Upper lobe of right lung (tissue), 1 donor: ENCODE results near the gene TMEM117. TPM values are rescaled to one million over a fixed set of nuclear protein-coding genes. Genes with fewer than 3 reads are reported as not detected.

Experiments used
- ATAC-seq: fragments of 200-7000 bp; cut with Tn5 transposase; one replicate; pipeline ENCODE4 v1.9.1; 2020; ENCODE audit warnings: mild to moderate bottlenecking, moderate library complexity
- DNase-seq: peaks from one replicate; pipeline ENCODE4 v3.0.0-alpha.2; 2020
- H3K27ac ChIP-seq: fragments of 200-600 bp; one replicate; pipeline ENCODE4 v1.8.0; 2022
- H3K27me3 ChIP-seq: fragments of 200-600 bp; one replicate; pipeline ENCODE4 v1.8.0; 2022; ENCODE audit warnings: mild to moderate bottlenecking
- H3K36me3 ChIP-seq: fragments of 200-600 bp; one replicate; pipeline ENCODE4 v1.8.0; 2022
- H3K4me1 ChIP-seq: fragments of 200-600 bp; one replicate; pipeline ENCODE4 v1.8.0; 2022
- H3K4me3 ChIP-seq: fragments of 200-600 bp; one replicate; pipeline ENCODE4 v1.8.0; 2022; ENCODE audit warnings: mild to moderate bottlenecking
- H3K9me3 ChIP-seq: fragments of 200-600 bp; one replicate; pipeline ENCODE4 v1.8.0; 2022
- intact Hi-C: fragments of 100-400 bp; cut with DNase I; formaldehyde crosslinking; loops from one replicate; pipeline ENCODE4 v1.11.0; 2022
- total RNA-seq: library from RNA; stranded (reverse); fragmentation: NEBNext Ultra II Directional; extraction: Animal tissue kit (Norgen Biotek cat#: 25700); gene quantifications from one replicate; pipeline ENCODE4 v1.2.1, GENCODE V29; 2021
- TF ChIP-seq, protein P1 (sequence below): fragments of 200-600 bp; IDR thresholded peaks from one replicate; pipeline ENCODE4 v1.8.0; 2022; ENCODE audit warnings: antibody characterized with exemption
- donor health status: DM: no; HTN: yes; CAD: no; lungs with severe emphysema.

The TMEM117 gene
- total RNA-seq, 1 donor from 2014 or later: 4.6 TPM

DNA sequence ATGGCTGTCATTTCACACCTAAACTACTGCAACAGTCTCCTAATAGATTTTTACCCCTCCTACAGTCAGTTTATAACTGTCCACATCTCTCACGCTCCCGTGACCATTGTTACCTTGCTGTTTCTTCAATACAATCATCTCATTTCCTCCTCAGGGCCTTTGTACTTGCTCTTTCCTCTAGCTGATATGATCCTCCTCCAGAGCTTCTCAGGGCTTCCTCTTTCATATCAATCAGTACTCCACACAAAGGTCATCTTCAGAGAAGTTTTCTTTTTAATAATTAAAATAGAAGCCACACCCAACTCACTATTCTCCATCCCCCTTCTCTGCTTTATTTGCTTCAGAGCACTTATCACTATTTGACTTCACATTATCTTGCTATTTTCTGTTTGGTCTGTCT is 532.0 kb downstream of the TMEM117 start:
- Histone ChIP-seq H3K27me3 (no peaks in the 10 kb centered on the region), H3K36me3 (no peaks in the 10 kb centered on the region), H3K27ac (no peak overlapping the region), H3K4me1 (no peaks in the 10 kb centered on the region), H3K4me3 (no peak overlapping the region), H3K9me3 (no peaks in the 10 kb centered on the region)
- DNase-seq: no peak
- TF ChIP-seq, protein P1, sequence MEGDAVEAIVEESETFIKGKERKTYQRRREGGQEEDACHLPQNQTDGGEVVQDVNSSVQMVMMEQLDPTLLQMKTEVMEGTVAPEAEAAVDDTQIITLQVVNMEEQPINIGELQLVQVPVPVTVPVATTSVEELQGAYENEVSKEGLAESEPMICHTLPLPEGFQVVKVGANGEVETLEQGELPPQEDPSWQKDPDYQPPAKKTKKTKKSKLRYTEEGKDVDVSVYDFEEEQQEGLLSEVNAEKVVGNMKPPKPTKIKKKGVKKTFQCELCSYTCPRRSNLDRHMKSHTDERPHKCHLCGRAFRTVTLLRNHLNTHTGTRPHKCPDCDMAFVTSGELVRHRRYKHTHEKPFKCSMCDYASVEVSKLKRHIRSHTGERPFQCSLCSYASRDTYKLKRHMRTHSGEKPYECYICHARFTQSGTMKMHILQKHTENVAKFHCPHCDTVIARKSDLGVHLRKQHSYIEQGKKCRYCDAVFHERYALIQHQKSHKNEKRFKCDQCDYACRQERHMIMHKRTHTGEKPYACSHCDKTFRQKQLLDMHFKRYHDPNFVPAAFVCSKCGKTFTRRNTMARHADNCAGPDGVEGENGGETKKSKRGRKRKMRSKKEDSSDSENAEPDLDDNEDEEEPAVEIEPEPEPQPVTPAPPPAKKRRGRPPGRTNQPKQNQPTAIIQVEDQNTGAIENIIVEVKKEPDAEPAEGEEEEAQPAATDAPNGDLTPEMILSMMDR: no peak
- ATAC-seq: no peak
- intact Hi-C loops: no loop called here

DNA sequence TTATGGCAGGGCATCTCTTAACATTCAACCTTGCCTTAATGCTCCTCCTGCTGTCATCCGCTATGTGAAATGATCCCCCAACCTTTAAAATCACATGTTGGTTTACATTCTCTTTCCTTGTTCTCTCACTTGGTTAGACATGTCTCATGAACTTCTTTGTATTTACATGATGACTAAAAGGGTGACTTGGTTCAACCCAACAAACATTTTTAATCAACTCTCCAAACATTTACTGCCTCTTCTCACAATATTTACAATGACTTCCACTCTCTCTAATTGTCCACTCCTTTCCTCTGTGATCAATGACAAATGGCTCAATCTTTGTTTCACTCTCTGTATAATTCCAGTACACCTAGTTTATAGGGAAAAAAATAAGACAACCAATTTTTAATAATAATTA is 534.1 kb downstream of the TMEM117 start:
- no peak for ATAC-seq

GRCh38 chr12:44370982-44371381 is 535.1 kb downstream of the TMEM117 start:
- DNase-seq (no peak), ATAC-seq (no peak)
- no peaks in the 10 kb centered on the region for H3K27me3 ChIP-seq
- TF ChIP-seq, protein P1: no peak
- no peaks in the 10 kb centered on the region for H3K9me3 ChIP-seq
- no peaks in the 10 kb centered on the region for H3K36me3 ChIP-seq
- H3K4me1 ChIP-seq: no peaks in the 10 kb centered on the region
- intact Hi-C loops: no loop called here
- no peak overlapping the region for H3K4me3 ChIP-seq
- no peak overlapping the region for H3K27ac ChIP-seq

More for the DNA sequence above, 534.1 kb downstream of the TMEM117 start:
- H3K4me3 ChIP-seq: no peak overlapping the region
- no peaks in the 10 kb centered on the region for H3K27me3 ChIP-seq
- no peaks in the 10 kb centered on the region for H3K9me3 ChIP-seq
- no peaks in the 10 kb centered on the region for H3K36me3 ChIP-seq
- intact Hi-C loops: no loop called here
- no peak overlapping the region for H3K27ac ChIP-seq
- DNase-seq: no peak
- TF ChIP-seq, protein P1: no peak
- no peaks in the 10 kb centered on the region for H3K4me1 ChIP-seq

- Histone ChIP-seq H3K4me3 (no peak overlapping the region), H3K36me3 (no peaks in the 10 kb centered on the region), H3K27ac (no peak overlapping the region), H3K4me1 (no peaks in the 10 kb centered on the region), H3K9me3 (no peaks in the 10 kb centered on the region), H3K27me3 (no peaks in the 10 kb centered on the region)
- intact Hi-C loops: no loop called here
- no peak for DNase-seq
- ATAC-seq: no peak
- TF ChIP-seq, protein P1: no peak
Observed at GRCh38 chr12:44372259-44372658, 536.4 kb downstream of the TMEM117 start.

GRCh38 chr12:44375694-44376093 is 539.8 kb downstream of the TMEM117 start:
- Histone ChIP-seq H3K36me3 (no peaks in the 10 kb centered on the region), H3K4me3 (no peak overlapping the region), H3K27ac (no peak overlapping the region), H3K4me1 (no peaks in the 10 kb centered on the region), H3K9me3 (no peaks in the 10 kb centered on the region), H3K27me3 (no peaks in the 10 kb centered on the region)
- intact Hi-C loops: no loop called here
- DNase-seq: no peak
- ATAC-seq: no peak
- TF ChIP-seq, protein P1: no peak
